Stimulated activated CD4-positive, alpha-beta T cell treated with anti-CD3 and anti-CD28 coated beads, Interleukin-2, amount 100 ng/mL, for 48 hours (primary cell): ENCODE results near the gene SRGN.
A peak's percentile ranks its signal among the peaks of the same experiment; 100 is the strongest.

Experiments
- DNase-seq, 2 donors: peaks; one replicate each; pipeline ENCODE4 v3.0.0-alpha.2; 2020

SRGN gene

GRCh38 chr10:69061305-69062161, 26.4 kb upstream of the SRGN start:
- DNase-seq: no peak

- no peak for DNase-seq
Observed at GRCh38 chr10:69062901-69063300, 25.0 kb upstream of the SRGN start.

DNA sequence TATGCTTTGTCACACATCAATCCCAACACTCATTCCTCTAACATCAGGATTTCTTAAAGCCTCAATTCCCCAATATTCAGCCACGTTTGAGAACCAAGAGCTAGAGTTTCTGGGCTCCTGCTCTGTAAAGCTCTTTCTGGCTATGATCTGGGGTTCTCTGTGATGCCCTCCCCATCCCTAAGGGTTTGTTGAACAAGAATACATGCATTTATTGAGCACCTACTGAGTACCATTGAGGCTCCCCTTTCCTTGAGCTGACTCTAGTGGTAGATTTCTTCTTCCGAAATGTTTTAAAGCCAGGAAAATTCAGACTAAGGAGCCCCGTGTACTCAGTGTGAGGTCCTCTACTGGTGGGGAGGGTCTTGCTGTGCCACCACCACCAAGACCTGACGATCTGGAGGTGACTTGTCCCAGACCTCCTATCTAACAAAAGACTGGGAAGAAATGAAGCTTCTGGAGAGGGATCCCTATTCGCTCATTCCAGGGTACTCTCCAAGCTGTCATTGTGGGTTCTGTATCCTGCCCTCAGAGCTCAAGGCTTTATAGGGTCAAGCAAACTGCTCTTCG, 23.1 kb upstream of the SRGN start:
- no peak for DNase-seq

- peak; percentile 21 to 53 for DNase-seq
Observed at GRCh38 chr10:69065406-69066361, 22.2 kb upstream of the SRGN start.

DNA sequence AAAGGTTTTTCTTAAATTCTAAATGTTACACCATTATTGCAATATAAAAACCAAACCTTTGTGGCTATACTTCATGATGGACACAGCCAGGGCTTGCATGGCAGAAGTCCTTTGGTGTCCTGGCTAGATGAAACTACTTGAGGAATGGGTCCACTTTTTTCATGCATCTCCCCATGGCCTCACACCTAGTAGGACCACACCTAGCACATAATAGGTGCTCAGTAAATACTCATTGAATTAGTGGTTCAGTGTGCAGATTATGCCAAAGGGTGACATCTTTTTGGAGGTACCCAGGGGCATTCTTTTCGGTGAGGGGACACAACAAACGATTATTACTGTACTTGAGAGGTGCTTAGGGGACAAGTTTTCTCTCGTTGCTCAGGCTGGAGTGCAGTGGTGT, 20.7 kb upstream of the SRGN start:
- DNase-seq: no peak

- DNase-seq: no peak
Observed at GRCh38 chr10:69068549-69068948, 19.4 kb upstream of the SRGN start.

GRCh38 chr10:69069090-69070042, 18.5 kb upstream of the SRGN start:
- DNase-seq: no peak

DNA sequence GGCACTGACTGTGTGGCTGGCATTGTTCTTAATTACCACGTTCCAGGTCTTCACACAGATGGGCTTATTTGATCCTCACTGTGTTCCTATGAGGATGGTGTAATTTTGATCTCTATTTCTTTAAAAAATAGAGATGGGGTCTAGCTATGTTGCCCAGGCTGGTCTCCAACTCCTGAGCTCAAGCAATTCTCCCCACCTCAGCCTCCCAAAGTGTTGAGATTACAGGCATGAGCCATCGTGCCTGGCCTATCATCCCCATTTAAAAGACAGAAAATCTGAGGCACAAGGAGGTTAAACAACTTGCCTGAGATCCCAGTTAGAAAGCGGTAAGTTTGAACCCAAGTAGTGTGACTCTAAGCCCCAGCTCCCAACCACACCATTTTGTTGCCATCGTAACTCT, 17.0 kb upstream of the SRGN start:
- DNase-seq: no peak

DNA sequence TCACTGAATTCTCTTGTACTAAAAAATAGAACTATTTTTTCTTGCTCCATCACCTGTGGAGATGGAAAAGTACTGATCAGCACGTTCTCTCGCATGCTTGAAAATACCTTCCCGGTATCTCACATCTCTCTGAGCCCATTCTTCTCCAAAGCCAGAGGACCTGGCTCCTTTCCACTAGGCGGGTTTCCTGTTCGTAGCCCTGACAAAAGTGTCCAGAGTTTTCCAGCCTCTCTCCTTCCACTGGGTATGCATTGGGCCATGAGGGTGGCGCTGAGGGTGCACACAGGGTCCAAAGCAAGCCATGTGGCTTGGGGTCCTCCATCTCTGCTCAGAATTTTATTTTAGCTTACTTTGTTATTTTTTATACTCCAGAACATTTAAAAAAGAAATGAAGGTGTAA, 16.3 kb upstream of the SRGN start:
- DNase-seq: no peak

GRCh38 chr10:69073026-69073425, 14.9 kb upstream of the SRGN start:
- DNase-seq: no peak

- no peak for DNase-seq
Observed at GRCh38 chr10:69073736-69074364, 14.1 kb upstream of the SRGN start.

GRCh38 chr10:69074532-69074931, 13.4 kb upstream of the SRGN start:
- no peak for DNase-seq

GRCh38 chr10:69075431-69075830, 12.5 kb upstream of the SRGN start:
- no peak for DNase-seq

DNA sequence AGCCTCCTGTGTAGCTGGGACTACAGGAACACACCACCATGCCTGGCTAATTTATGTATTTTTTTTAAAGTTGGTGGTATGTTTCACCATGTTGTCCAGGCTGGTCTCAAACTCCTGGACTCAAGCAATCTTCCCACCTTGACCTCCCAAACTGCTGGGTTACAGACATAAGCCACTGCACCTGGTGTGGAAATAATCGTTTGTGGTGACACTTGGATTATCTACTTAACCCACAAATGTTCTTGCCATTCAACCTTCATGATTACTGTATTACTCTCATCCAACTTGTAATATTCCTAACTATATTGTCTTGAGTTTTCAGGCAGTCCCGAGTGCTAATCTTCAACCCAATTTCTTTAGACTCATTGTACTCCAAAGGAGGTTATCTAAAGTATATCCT, 9.6 kb upstream of the SRGN start:
- no peak for DNase-seq

- DNase-seq: no peak
Observed at GRCh38 chr10:69080226-69080625, 7.7 kb upstream of the SRGN start.

DNA sequence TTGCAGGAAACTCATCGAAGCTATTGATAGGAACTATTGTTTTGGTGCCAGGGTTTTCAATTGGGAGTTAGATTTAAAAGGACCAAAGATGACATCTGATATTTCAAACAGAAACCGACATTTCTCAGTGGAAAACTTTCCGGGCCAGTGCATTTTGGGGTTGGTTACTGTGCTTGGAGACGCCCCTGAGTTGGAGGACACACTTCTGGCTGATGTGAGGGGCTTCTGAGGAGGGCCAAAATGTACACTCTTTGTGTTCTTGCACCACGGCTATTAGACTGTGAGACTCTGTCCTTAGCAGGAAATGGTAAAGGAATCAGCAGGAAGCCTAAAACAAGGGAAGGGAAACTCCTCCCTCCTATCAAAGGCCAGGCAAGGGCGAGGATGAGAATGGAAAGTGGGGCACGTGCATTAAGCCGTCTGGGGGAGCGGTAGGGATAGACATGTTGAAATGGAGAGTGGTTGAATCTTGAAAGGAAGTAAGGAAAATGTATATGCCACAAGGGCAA, 1.8 kb upstream of the SRGN start:
- no peak for DNase-seq

GRCh38 chr10:69088471-69088769, 517 bp downstream of the SRGN start:
- DNase-seq: no peak

DNA sequence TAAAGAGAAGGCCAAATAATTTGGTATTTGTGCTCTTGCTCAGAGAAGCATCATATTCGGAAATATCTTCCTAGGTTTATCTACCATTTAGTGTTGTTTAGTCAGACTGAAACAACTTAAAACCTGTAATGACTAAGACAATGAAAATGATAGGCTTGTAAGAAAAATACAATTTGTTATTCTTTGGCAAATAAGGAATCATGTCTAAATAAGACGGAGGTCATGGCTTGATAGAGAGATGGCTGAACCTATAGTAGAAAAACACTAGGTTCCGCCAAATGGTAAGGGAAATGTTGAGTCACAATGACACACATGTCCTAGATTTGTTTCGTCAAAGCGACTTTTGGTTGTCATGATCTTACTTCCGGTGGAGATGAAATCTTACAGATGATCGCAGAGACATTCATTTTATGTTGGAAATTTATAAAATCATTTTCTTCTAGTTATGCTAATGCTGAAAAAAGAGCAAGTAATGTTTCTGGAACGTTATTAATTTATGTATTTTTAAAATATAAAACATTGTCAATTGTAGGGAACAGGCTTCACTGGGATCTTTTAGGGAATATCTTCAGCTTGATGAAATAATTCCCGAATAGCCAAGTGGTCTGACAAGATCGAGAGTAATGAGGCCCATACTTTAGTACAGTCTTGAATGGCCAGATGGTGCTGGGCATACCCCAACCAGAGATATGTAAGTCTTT, 1.0 kb downstream of the SRGN start:
- no peak for DNase-seq

- peak; percentile 57 to 62 for DNase-seq
Observed at GRCh38 chr10:69089638-69090599, 2.0 kb downstream of the SRGN start.

- no peak for DNase-seq
Observed at GRCh38 chr10:69090685-69091084, 2.8 kb downstream of the SRGN start.
